Astrocyte (in vitro differentiated cells and primary cell): ENCODE measurements around the gene ULK3. TPM values are rescaled to one million over a fixed set of nuclear protein-coding genes. Genes with fewer than 3 reads are reported as not detected.

Experiments
- DNase-seq: peaks from one replicate; pipeline ENCODE4 v3.0.0-alpha.2; 2010; ENCODE audit warnings: low read depth
- FAIRE-seq: peaks from 2 replicates; lab custom pipeline; 2011; peaks lifted over from hg19 to GRCh38; lab: Jason Lieb, UNC
- H2AFZ ChIP-seq: 2 replicates; pipeline ENCODE4 v1.6.0; 2012; ENCODE audit warnings: low read depth, low read length, inconsistent platforms
- H3K27ac ChIP-seq: 2 replicates; pipeline ENCODE4 v1.5.1; 2011; ENCODE audit warnings: low read depth, low read length, inconsistent platforms
- H3K27me3 ChIP-seq: 2 replicates; pipeline ENCODE4 v1.6.0; 2011; ENCODE audit warnings: low read length, inconsistent platforms; ENCODE audit not compliant: insufficient read depth
- H3K36me3 ChIP-seq: 2 replicates; pipeline ENCODE4 v1.5.1; 2011; ENCODE audit warnings: low read length, inconsistent platforms; ENCODE audit not compliant: insufficient read depth
- H3K4me1 ChIP-seq: 2 replicates; pipeline ENCODE4 v1.5.1; 2011; ENCODE audit warnings: low read length, inconsistent platforms; ENCODE audit not compliant: insufficient read depth
- H3K4me2 ChIP-seq: 2 replicates; pipeline ENCODE4 v1.6.0; 2012; ENCODE audit warnings: low read length, inconsistent platforms
- H3K4me3 ChIP-seq: 2 replicates; pipeline ENCODE4 v1.5.1; 2011; ENCODE audit warnings: low read depth, mild to moderate bottlenecking, low read length, inconsistent platforms; ENCODE audit not compliant: insufficient read depth
- H3K79me2 ChIP-seq: 2 replicates; pipeline ENCODE4 v1.6.0; 2012; ENCODE audit warnings: mild to moderate bottlenecking, low read length, inconsistent platforms; ENCODE audit not compliant: insufficient read depth
- H3K9ac ChIP-seq: 2 replicates; pipeline ENCODE4 v1.6.0; 2012; ENCODE audit warnings: mild to moderate bottlenecking, low read length, inconsistent platforms
- H3K9me3 ChIP-seq: 2 replicates; pipeline ENCODE4 v1.5.1; 2012; ENCODE audit warnings: low read depth, mild to moderate bottlenecking, low read length, inconsistent platforms; ENCODE audit not compliant: insufficient read depth
- H4K20me1 ChIP-seq: 2 replicates; pipeline ENCODE4 v1.6.0; 2012; ENCODE audit warnings: low read length, inconsistent platforms; ENCODE audit not compliant: insufficient read depth
- H3K27ac Mint-ChIP-seq: one replicate; pipeline ENCODE4 v1.8.0; 2021; ENCODE audit warnings: mild to moderate bottlenecking, mixed read lengths; ENCODE audit not compliant: unreplicated experiment
- H3K27me3 Mint-ChIP-seq: one replicate; pipeline ENCODE4 v1.8.0; 2021; ENCODE audit warnings: low read depth, mixed read lengths; ENCODE audit not compliant: unreplicated experiment
- H3K36me3 Mint-ChIP-seq: one replicate; pipeline ENCODE4 v1.8.0; 2021; ENCODE audit warnings: low read depth, mixed read lengths; ENCODE audit not compliant: unreplicated experiment
- H3K4me1 Mint-ChIP-seq: one replicate; pipeline ENCODE4 v1.8.0; 2021; ENCODE audit warnings: low read depth, mixed read lengths; ENCODE audit not compliant: unreplicated experiment
- H3K4me3 Mint-ChIP-seq: one replicate; pipeline ENCODE4 v1.8.0; 2021; ENCODE audit warnings: mild to moderate bottlenecking, moderate library complexity, mixed read lengths; ENCODE audit not compliant: unreplicated experiment
- H3K9me3 Mint-ChIP-seq: one replicate; pipeline ENCODE4 v1.8.0; 2021; ENCODE audit warnings: mild to moderate bottlenecking, mixed read lengths; ENCODE audit not compliant: unreplicated experiment
- CTCF ChIP-seq: IDR thresholded peaks from 2 replicates; pipeline ENCODE4 v1.5.1; 2011; ENCODE audit warnings: low read depth, mild to moderate bottlenecking, inconsistent platforms, low read length, moderate library complexity; ENCODE audit not compliant: insufficient read depth
- EZH2 ChIP-seq: IDR thresholded peaks from 2 replicates; pipeline ENCODE4 v1.6.1; 2012; ENCODE audit warnings: mild to moderate bottlenecking, low read length, inconsistent platforms; ENCODE audit not compliant: insufficient read depth
- total RNA-seq: library from RNA; stranded (reverse); gene quantifications from 2 replicates; pipeline ENCODE4 v1.2.1, GENCODE V29; 2021

The ULK3 gene
- total RNA-seq, 1 donor from 2014 or later, result 15.6 TPM

- H3K27me3 Mint-ChIP-seq, result no peaks in the 10 kb centered on the region
Observed at GRCh38 chr15:74866090-74866489, 23.1 kb upstream of the ULK3 start.

GRCh38 chr15:74865316-74865715 lies 22.4 kb upstream of the ULK3 start:
- peaks cover 64% of the 10 kb centered on the region for H3K79me2 ChIP-seq
- Mint-ChIP-seq H3K4me1 (peaks cover 38% of the 10 kb centered on the region), H3K27me3 (no peaks in the 10 kb centered on the region)

More at GRCh38 chr15:74866090-74866489, 23.1 kb upstream of the ULK3 start:
- H2AFZ ChIP-seq, result no peak overlapping the region
- H3K4me3 Mint-ChIP-seq, result peak overlapping the region; percentile 60
- H3K9me3 ChIP-seq, result no peaks in the 10 kb centered on the region
- H3K4me1 ChIP-seq, result peaks cover 13% of the 10 kb centered on the region
- H3K9me3 Mint-ChIP-seq, result peaks cover 4% of the 10 kb centered on the region
- peaks cover 44% of the 10 kb centered on the region for H3K4me1 Mint-ChIP-seq
- TF ChIP-seq CTCF (no peak), EZH2 (no peak)
- DNase-seq (peak; percentile 73), FAIRE-seq (no peak)
- H3K4me3 ChIP-seq, result no peak overlapping the region
- H4K20me1 ChIP-seq, result peaks cover 82% of the 10 kb centered on the region
- no peaks in the 10 kb centered on the region for H3K36me3 ChIP-seq
- H3K36me3 Mint-ChIP-seq, result peaks cover 16% of the 10 kb centered on the region
- peaks cover 69% of the 10 kb centered on the region for H3K79me2 ChIP-seq
- no peaks in the 10 kb centered on the region for H3K27me3 ChIP-seq
- H3K9ac ChIP-seq, result no peak overlapping the region
- peak overlapping the region; percentile 80 for H3K27ac Mint-ChIP-seq
- H3K4me2 ChIP-seq, result peak overlapping the region; percentile 18
- no peak overlapping the region for H3K27ac ChIP-seq

More at GRCh38 chr15:74865316-74865715, 22.4 kb upstream of the ULK3 start:
- Histone ChIP-seq H3K9ac (no peak overlapping the region), H3K36me3 (no peaks in the 10 kb centered on the region), H2AFZ (no peak overlapping the region), H4K20me1 (peaks cover 75% of the 10 kb centered on the region), H3K4me2 (no peak overlapping the region), H3K4me1 (peaks cover 13% of the 10 kb centered on the region), H3K4me3 (no peak overlapping the region), H3K27me3 (no peaks in the 10 kb centered on the region), H3K9me3 (no peaks in the 10 kb centered on the region), H3K27ac (no peak overlapping the region)
- FAIRE-seq (no peak), DNase-seq (no peak)
- TF ChIP-seq CTCF (no peak), EZH2 (no peak)
- Mint-ChIP-seq H3K27ac (peak overlapping the region; percentile 48), H3K4me3 (no peak overlapping the region), H3K9me3 (peaks cover 4% of the 10 kb centered on the region), H3K36me3 (peaks cover 16% of the 10 kb centered on the region)
